SK-N-SH treated with all-trans-retinoic acid at 6 μM for 48 hours (cell line): ENCODE results near the gene CSF2.

Experiments used
- ATAC-seq: fragments of 200-7000 bp; cut with Tn5 transposase; 3 replicates; pipeline ENCODE4 v1.9.1; 2020; ENCODE audit warnings: mild to moderate bottlenecking, moderate library complexity
- ARNTL ChIP-seq: fragments of 450-650 bp; formaldehyde crosslinking; IDR thresholded peaks from 2 replicates; pipeline ENCODE4 v1.5.0; 2020; ENCODE audit warnings: low read depth, mild to moderate bottlenecking, moderate library complexity, borderline replicate concordance
- BACH2 ChIP-seq: fragments of 250-450 bp; sonication (Bioruptor Pico); IDR thresholded peaks from 2 replicates; pipeline ENCODE4 v1.9.0; 2021; ENCODE audit warnings: mild to moderate bottlenecking, borderline replicate concordance
- CSDC2 ChIP-seq: fragments of 250-450 bp; sonication (Bioruptor Pico); IDR thresholded peaks from 2 replicates; pipeline ENCODE4 v1.5.0; 2020; ENCODE audit warnings: mild to moderate bottlenecking, moderate library complexity
- ESRRG ChIP-seq: fragments of 250-450 bp; sonication (Bioruptor Pico); IDR thresholded peaks from 2 replicates; pipeline ENCODE4 v1.6.1; 2021; ENCODE audit warnings: mild to moderate bottlenecking
- GLIS3 ChIP-seq: fragments of 250-450 bp; sonication (Bioruptor Pico); IDR thresholded peaks from 2 replicates; pipeline ENCODE4 v1.5.0; 2020; ENCODE audit warnings: mild to moderate bottlenecking, moderate library complexity
- PPARA ChIP-seq: fragments of 250-450 bp; sonication (Bioruptor Pico); IDR thresholded peaks from 2 replicates; pipeline ENCODE4 v1.5.0; 2020; ENCODE audit warnings: mild to moderate bottlenecking, borderline replicate concordance
- RARB ChIP-seq: fragments of 250-450 bp; sonication (Bioruptor Pico); IDR thresholded peaks from 2 replicates; pipeline ENCODE4 v1.8.0; 2021; ENCODE audit warnings: mild to moderate bottlenecking, moderate library complexity
- SNAI2 ChIP-seq: fragments of 250-450 bp; sonication (Bioruptor Pico); IDR thresholded peaks from 2 replicates; pipeline ENCODE4 v1.5.0; 2020; ENCODE audit warnings: mild to moderate bottlenecking, moderate library complexity
- TCF4 ChIP-seq: fragments of 250-450 bp; sonication (Bioruptor Pico); IDR thresholded peaks from 2 replicates; pipeline ENCODE4 v1.8.0; 2021; ENCODE audit warnings: mild to moderate bottlenecking, moderate library complexity, borderline replicate concordance
- TOX ChIP-seq: fragments of 250-450 bp; sonication (Bioruptor Pico); IDR thresholded peaks from 2 replicates; pipeline ENCODE4 v1.8.0; 2021; ENCODE audit warnings: mild to moderate bottlenecking, moderate library complexity, borderline replicate concordance
- ZFP3 ChIP-seq: fragments of 250-450 bp; sonication (Bioruptor Pico); IDR thresholded peaks from 2 replicates; pipeline ENCODE4 v1.5.0; 2020; ENCODE audit warnings: mild to moderate bottlenecking, moderate library complexity
- ZNF565 ChIP-seq: fragments of 450-650 bp; formaldehyde crosslinking; conservative IDR thresholded peaks from 2 replicates; pipeline ENCODE4 v1.5.0; 2020; ENCODE audit warnings: low read depth, mild to moderate bottlenecking, moderate library complexity
- ZNF70 ChIP-seq: fragments of 450-650 bp; formaldehyde crosslinking; IDR thresholded peaks from 2 replicates; pipeline ENCODE4 v1.5.0; 2020; ENCODE audit warnings: mild to moderate bottlenecking, moderate library complexity
- ZNF8 ChIP-seq: fragments of 450-650 bp; formaldehyde crosslinking; IDR thresholded peaks from 2 replicates; pipeline ENCODE4 v1.5.0; 2020; ENCODE audit warnings: mild to moderate bottlenecking, moderate library complexity
- TF ChIP-seq, protein P1 (sequence below): fragments of 250-450 bp; sonication (Bioruptor Pico); IDR thresholded peaks from 2 replicates; pipeline ENCODE4 v1.8.0; 2021; ENCODE audit warnings: low read depth, mild to moderate bottlenecking, moderate library complexity, borderline replicate concordance
- TF ChIP-seq, protein P2 (sequence below): fragments of 250-450 bp; sonication (Bioruptor Pico); IDR thresholded peaks from 2 replicates; pipeline ENCODE4 v1.5.0; 2020; ENCODE audit warnings: mild to moderate bottlenecking, moderate library complexity
- TF ChIP-seq, protein P3 (sequence below): fragments of 250-450 bp; sonication (Bioruptor Pico); IDR thresholded peaks from 2 replicates; pipeline ENCODE4 v1.8.0; 2020; ENCODE audit warnings: mild to moderate bottlenecking, moderate library complexity, borderline replicate concordance
- TF ChIP-seq, protein P4 (sequence below): fragments of 250-450 bp; sonication (Bioruptor Pico); IDR thresholded peaks from 2 replicates; pipeline ENCODE4 v1.5.1; 2020; ENCODE audit warnings: low read depth, mild to moderate bottlenecking, moderate library complexity

Gene CSF2

DNA sequence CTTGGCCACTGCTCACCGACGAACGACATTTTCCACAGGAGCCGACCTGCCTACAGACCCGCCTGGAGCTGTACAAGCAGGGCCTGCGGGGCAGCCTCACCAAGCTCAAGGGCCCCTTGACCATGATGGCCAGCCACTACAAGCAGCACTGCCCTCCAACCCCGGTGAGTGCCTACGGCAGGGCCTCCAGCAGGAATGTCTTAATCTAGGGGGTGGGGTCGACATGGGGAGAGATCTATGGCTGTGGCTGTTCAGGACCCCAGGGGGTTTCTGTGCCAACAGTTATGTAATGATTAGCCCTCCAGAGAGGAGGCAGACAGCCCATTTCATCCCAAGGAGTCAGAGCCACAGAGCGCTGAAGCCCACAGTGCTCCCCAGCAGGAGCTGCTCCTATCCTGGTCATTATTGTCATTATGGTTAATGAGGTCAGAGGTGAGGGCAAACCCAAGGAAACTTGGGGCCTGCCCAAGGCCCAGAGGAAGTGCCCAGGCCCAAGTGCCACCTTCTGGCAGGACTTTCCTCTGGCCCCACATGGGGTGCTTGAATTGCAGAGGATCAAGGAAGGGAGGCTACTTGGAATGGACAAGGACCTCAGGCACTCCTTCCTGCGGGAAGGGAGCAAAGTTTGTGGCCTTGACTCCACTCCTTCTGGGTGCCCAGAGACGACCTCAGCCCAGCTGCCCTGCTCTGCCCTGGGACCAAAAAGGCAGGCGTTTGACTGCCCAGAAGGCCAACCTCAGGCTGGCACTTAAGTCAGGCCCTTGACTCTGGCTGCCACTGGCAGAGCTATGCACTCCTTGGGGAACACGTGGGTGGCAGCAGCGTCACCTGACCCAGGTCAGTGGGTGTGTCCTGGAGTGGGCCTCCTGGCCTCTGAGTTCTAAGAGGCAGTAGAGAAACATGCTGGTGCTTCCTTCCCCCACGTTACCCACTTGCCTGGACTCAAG lies 1.5 kb downstream of the CSF2 start (continued):
- TF ChIP-seq, protein P1, sequence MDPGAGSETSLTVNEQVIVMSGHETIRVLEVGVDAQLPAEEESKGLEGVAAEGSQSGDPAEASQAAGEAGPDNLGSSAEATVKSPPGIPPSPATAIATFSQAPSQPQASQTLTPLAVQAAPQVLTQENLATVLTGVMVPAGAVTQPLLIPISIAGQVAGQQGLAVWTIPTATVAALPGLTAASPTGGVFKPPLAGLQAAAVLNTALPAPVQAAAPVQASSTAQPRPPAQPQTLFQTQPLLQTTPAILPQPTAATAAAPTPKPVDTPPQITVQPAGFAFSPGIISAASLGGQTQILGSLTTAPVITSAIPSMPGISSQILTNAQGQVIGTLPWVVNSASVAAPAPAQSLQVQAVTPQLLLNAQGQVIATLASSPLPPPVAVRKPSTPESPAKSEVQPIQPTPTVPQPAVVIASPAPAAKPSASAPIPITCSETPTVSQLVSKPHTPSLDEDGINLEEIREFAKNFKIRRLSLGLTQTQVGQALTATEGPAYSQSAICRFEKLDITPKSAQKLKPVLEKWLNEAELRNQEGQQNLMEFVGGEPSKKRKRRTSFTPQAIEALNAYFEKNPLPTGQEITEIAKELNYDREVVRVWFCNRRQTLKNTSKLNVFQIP (CRISPR knock-in tag): no peak
- no peak for TF ChIP-seq TOX

DNA sequence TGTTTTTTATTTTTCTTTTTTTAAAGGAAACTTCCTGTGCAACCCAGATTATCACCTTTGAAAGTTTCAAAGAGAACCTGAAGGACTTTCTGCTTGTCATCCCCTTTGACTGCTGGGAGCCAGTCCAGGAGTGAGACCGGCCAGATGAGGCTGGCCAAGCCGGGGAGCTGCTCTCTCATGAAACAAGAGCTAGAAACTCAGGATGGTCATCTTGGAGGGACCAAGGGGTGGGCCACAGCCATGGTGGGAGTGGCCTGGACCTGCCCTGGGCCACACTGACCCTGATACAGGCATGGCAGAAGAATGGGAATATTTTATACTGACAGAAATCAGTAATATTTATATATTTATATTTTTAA lies 2.1 kb downstream of the CSF2 start:
- no peak for TF ChIP-seq TCF4 (CRISPR knock-in tag)
- no peak for ATAC-seq

DNA sequence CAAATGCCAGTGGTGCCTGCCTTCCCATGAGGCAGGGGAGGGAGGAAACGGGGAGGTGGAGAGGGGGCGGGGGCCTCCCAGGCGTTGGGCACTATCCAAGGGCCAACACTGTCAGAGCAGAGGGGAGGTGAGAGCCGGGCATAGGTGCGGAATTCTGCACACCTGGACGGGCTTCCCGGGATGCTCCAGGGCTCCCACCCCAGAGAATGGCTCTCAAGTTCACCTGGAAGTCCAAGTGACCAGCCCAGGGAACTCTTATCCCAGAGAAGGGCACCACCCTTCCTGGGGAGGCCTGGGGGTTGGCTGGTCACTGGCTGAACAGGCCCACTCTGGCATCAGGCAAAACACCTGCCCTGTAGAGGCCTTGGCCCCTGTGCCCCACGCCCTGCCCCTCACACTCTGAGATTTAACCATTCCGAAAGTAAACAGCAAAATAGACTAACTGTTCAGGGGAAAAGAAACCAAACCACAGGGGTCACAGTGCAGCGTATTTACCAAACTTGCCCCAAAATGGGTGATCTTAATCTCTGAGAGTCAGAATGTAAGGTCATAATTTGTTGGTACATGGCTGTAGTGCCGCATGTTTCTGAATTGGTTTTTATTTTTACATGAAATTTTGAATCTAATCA lies 2.7 kb downstream of the CSF2 start:
- no peak for TF ChIP-seq RARB
- no peak for TF ChIP-seq CSDC2
- TF ChIP-seq ZNF8 (CRISPR knock-in tag): no peak
- TF ChIP-seq ZNF70 (CRISPR knock-in tag): no peak
- TF ChIP-seq ESRRG (CRISPR knock-in tag): no peak
- TF ChIP-seq ARNTL (CRISPR knock-in tag): no peak
- TF ChIP-seq, protein P2, sequence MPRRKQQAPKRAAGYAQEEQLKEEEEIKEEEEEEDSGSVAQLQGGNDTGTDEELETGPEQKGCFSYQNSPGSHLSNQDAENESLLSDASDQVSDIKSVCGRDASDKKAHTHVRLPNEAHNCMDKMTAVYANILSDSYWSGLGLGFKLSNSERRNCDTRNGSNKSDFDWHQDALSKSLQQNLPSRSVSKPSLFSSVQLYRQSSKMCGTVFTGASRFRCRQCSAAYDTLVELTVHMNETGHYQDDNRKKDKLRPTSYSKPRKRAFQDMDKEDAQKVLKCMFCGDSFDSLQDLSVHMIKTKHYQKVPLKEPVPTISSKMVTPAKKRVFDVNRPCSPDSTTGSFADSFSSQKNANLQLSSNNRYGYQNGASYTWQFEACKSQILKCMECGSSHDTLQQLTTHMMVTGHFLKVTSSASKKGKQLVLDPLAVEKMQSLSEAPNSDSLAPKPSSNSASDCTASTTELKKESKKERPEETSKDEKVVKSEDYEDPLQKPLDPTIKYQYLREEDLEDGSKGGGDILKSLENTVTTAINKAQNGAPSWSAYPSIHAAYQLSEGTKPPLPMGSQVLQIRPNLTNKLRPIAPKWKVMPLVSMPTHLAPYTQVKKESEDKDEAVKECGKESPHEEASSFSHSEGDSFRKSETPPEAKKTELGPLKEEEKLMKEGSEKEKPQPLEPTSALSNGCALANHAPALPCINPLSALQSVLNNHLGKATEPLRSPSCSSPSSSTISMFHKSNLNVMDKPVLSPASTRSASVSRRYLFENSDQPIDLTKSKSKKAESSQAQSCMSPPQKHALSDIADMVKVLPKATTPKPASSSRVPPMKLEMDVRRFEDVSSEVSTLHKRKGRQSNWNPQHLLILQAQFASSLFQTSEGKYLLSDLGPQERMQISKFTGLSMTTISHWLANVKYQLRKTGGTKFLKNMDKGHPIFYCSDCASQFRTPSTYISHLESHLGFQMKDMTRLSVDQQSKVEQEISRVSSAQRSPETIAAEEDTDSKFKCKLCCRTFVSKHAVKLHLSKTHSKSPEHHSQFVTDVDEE (CRISPR knock-in tag): no peak
- no peak for TF ChIP-seq ZFP3 (CRISPR knock-in tag)
- no peak for TF ChIP-seq GLIS3 (CRISPR knock-in tag)
- no peak for TF ChIP-seq PPARA (CRISPR knock-in tag)
- TF ChIP-seq, protein P1 (CRISPR knock-in tag): no peak
- TF ChIP-seq TOX: no peak
- TF ChIP-seq, protein P3, sequence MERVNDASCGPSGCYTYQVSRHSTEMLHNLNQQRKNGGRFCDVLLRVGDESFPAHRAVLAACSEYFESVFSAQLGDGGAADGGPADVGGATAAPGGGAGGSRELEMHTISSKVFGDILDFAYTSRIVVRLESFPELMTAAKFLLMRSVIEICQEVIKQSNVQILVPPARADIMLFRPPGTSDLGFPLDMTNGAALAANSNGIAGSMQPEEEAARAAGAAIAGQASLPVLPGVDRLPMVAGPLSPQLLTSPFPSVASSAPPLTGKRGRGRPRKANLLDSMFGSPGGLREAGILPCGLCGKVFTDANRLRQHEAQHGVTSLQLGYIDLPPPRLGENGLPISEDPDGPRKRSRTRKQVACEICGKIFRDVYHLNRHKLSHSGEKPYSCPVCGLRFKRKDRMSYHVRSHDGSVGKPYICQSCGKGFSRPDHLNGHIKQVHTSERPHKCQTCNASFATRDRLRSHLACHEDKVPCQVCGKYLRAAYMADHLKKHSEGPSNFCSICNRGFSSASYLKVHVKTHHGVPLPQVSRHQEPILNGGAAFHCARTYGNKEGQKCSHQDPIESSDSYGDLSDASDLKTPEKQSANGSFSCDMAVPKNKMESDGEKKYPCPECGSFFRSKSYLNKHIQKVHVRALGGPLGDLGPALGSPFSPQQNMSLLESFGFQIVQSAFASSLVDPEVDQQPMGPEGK (CRISPR knock-in tag): no peak
- TF ChIP-seq SNAI2 (CRISPR knock-in tag): no peak
- TF ChIP-seq, protein P4, sequence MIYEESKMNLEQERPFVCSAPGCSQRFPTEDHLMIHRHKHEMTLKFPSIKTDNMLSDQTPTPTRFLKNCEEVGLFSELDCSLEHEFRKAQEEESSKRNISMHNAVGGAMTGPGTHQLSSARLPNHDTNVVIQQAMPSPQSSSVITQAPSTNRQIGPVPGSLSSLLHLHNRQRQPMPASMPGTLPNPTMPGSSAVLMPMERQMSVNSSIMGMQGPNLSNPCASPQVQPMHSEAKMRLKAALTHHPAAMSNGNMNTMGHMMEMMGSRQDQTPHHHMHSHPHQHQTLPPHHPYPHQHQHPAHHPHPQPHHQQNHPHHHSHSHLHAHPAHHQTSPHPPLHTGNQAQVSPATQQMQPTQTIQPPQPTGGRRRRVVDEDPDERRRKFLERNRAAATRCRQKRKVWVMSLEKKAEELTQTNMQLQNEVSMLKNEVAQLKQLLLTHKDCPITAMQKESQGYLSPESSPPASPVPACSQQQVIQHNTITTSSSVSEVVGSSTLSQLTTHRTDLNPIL (CRISPR knock-in tag): no peak
- TF ChIP-seq, all 23 proteins: peak for 0
- ATAC-seq: no peak

DNA sequence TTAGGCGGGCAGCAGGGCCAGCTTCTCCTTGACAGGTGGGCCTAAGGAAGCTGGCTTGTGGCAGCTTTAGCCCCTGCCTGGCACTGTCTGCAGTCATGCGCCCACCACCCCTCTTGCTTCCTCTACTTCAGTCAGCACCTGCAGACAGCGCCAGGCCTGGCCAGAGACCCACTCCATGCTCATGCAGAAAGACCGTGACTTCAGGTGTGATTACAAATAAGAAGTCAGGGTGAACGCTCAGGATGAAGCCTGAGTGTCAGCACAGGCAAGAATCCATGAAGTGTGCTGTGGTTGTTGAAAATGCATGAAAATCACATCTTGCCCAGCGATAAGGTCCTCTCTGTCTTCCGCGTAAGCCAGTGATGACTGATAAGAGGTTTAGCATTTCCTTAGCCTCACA lies 3.4 kb downstream of the CSF2 start:
- no peak for ATAC-seq
- no peak for TF ChIP-seq BACH2
- no peak for TF ChIP-seq GLIS3 (CRISPR knock-in tag)
- TF ChIP-seq ZNF70 (CRISPR knock-in tag): no peak
- TF ChIP-seq ZNF565 (CRISPR knock-in tag): no peak
- TF ChIP-seq RARB: no peak
- TF ChIP-seq, protein P3 (CRISPR knock-in tag): no peak
- TF ChIP-seq, protein P2 (CRISPR knock-in tag): no peak
- TF ChIP-seq, protein P4 (CRISPR knock-in tag): no peak
